NCI-H510A (cell line): ENCODE results near the gene ATP6V1C2.
A peak's percentile ranks its signal among the peaks of the same experiment; 100 is the strongest.
"Not testable (repeated sequence)": the region's sequence is repeated elsewhere in the genome, so short reads cannot be mapped to it uniquely, and the experiment has no call there.

Source experiments
- DNase-seq: peaks from one replicate; lab custom pipeline; 2025; lab: John Stamatoyannopoulos, UW

Gene ATP6V1C2

DNA sequence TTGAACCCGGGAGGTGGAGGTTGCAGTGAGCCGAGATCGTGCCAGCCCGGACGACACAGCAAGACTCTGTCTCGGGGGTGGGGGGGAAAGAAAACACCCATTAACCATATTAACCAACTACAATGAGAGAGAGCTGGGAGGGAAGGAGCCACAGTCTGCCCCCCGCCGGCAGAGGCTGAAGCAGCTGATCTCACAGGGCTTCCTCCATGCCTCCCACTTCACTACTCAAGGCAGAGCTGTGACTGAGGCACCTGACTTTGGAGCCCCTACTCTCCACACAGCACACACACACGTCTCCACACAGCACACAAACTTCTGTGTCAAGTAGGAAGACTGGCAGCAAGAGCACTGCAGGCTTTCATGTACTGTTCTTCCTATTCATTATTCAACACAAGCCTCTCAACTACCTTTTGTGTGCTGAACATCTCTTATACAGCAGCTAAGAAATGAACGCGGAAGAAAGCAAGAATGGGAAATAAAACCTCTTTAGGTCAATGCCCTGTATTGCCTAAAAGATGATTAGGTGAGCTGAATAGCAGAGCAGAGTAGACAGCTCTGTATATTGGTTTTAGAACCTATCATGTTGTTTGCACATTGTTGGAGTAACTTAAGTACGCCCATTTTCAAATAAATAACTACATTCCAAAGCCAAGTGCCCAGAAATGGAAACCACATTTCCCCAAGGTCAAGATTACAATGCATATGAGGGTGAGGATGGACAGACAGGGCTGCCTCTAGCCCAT, 65.0 kb downstream of the ATP6V1C2 start:
- no peak for DNase-seq

- DNase-seq: no peak
Observed at GRCh38 chr2:10787176-10787968, 65.9 kb downstream of the ATP6V1C2 start.

DNA sequence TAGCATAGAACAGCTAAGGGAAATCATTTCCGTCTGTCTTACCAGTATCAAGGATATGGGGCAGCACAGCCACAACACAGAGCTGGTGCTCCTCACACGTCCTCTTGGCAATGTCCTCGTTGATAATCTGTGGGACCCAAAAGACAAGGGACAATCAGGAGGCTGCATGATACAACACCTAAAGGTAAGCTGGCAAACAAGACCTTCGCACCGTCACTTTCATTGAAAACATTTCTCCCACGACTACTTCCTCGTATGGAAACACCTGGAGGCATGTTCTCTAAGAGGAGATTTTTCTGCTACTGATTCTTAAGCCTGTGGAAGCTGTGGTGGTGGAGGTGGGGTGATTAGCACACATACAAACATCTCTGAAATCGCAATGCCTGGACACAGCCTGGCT, 67.4 kb downstream of the ATP6V1C2 start:
- no peak for DNase-seq

- no peak for DNase-seq
Observed at GRCh38 chr2:10790228-10790973, 69.0 kb downstream of the ATP6V1C2 start.

DNA sequence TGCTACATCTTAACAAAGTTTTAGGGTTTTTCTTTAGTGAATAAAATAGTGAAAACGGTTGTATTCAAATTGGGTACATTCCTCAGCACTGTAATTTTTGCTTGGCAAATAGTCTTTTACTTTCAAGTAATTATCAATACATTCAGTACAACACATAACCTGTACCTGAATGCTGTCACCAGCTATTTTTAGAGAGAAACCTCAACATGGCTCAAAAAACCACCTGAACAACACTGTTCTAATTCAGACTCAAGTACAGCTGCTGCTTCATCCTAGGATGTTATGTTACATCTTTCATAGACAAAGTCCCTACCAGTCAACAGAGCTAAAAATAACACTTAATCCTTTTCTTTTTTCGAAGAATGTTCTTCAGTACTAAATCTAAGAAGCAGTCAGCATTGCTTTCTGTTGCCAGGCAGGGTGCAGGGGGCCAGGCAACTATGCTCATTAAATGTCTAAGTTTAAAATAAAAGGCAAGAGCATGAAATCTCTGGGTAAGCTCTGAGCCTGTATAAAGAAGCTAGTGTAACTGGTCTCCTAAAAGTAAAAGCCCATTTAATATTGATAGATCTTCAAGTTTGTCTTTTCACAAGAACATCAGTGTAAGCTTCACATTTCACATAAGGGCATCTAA, 70.7 kb downstream of the ATP6V1C2 start:
- DNase-seq: no peak

DNA sequence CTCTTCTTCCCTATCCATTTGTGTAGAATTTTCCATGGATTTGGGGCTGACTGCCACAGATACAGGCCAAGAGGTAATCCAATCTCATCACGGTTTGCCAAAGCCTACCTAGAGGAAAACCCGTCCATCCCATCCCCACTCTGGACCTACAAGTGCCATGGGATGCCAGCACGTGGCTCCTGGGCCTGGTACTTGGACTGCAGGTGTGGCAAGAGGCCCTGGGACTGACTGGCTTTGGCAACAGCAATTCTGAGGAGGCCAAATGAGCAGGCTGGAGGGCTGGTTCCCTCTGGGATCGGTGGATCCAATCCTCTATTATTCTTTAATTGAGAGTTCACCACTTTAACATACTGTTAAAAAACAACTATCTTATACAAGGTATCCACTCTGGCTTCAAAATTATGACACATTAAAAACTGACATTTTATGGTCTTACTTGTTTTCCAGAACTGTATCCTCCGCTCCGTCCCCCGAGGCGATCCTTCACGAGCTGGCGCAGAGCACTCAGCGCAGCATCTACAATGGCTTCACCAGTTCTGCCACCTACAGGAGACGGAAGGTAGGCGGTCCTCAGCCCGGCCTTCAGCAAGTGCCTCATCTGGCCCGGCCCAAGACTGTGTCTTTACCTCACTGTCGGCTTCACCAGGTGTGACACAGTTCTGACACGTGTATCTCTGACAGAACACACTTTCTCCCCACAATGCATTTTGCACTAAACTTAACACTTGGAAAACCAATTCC, 71.4 kb downstream of the ATP6V1C2 start:
- no peak for DNase-seq

- no peak for DNase-seq
Observed at GRCh38 chr2:10793816-10794215, 72.4 kb downstream of the ATP6V1C2 start.

DNA sequence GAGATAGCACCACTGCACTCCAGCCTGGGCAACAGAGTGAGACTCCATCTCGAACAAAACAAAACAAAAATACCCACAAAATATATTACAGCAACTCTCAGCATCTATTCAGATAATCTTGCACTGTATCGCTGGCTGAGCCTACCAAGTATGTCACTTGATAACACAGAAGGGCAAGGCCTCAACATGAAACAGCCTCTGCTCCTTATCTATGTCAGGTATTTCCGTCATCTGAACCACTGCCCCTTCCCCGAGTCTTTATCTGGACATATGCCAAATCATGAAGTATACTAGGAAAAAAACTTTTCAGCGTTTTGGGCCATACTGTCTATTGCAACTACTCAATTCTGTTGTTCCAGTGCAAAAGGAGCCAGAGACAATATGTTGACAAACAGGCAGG, 73.4 kb downstream of the ATP6V1C2 start:
- no peak for DNase-seq

DNA sequence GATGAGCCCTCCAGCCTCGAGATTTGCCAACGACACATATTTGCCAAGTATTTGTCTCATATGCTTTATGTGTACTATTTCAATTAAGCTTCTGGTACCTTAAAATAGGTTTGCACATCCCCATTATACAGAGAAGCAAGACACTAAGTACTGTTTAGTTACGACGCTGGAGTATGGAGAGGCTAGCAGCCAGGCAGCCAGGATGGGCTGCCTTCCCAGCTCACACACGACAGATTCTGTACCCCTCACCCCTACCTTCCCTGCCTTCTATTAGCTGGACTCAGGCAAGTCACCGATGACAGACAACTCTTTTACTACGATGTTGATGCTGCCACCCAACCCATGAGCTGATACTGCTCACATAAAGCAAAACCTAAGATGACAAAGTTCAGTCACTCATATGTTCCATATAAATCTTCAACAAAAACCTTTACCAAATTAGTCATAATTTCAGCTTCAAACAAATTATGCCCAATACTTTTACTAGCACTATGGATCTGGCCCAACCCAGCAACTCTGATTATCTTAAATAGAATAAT, 74.1 kb downstream of the ATP6V1C2 start:
- DNase-seq: no peak

DNA sequence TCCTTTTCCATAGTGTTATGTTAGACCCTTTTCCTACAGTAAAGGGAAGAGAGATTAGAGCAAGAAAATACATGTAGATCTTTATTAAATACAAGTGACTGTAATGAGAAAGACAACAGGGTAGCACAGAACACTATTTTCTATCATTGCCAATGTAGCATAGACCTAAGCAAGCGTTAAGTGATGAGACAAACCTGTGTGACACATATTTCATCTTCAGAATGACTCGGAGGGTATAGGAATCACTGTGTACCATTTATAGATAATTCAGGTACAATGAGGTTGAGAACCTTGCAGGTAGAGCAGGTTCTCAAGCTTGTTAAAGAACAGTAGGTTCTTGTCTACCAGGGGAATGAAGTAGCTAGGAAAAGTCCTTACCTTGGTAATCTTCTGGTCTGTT, 75.3 kb downstream of the ATP6V1C2 start:
- no peak for DNase-seq

GRCh38 chr2:10798783-10799182, 77.4 kb downstream of the ATP6V1C2 start:
- DNase-seq: no peak

GRCh38 chr2:10800163-10800562, 78.7 kb downstream of the ATP6V1C2 start:
- DNase-seq: no peak

- no peak for DNase-seq
Observed at GRCh38 chr2:10802657-10803056, 81.2 kb downstream of the ATP6V1C2 start.

- DNase-seq: not testable (repeated sequence)
Observed at GRCh38 chr2:10805990-10806389, 84.6 kb downstream of the ATP6V1C2 start.

GRCh38 chr2:10806543-10806942, 85.1 kb downstream of the ATP6V1C2 start:
- no peak for DNase-seq

DNA sequence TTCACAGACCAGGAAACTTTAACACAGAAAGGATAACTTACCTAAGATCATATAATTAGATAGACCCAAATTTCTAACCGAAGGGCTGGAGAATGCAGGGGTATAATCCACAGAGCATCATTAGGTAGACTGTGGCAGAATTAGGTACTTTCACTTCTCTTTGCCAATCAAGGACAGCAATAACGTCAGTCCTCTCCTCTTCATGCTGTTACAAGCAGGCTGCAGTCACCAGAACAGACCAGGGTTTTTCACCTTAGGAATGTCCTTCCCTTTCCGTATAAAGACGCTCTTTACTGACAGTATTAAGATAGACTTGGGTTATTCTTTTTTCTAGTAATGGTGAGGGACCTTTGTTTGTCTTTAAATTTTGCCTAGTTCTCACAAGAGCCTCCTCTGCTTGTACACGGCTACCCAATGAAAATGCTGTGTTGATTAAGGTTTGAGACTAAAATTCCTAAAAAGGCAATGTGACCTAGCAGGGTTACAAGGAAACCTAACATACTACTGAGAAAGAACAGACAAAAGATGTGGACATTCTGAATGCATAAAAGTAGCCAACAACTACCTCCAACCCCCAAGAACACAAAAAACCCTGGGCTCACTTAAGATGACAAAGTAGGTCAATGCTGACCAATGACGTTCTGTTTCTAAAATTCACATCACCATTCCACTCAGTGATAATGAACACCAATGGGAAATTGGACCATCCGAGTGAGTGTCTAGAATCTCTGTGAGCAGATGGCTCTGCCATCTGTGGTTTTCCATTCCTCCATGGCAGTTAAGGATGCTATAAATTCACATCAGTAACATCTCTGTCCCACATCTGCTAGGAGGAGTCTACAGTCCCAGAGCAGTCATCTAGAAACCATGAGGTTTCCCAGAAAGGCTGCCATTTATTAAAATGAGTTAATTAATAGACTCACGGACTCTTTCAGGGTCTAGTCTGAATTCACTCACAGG, 89.1 kb downstream of the ATP6V1C2 start:
- no peak for DNase-seq

DNA sequence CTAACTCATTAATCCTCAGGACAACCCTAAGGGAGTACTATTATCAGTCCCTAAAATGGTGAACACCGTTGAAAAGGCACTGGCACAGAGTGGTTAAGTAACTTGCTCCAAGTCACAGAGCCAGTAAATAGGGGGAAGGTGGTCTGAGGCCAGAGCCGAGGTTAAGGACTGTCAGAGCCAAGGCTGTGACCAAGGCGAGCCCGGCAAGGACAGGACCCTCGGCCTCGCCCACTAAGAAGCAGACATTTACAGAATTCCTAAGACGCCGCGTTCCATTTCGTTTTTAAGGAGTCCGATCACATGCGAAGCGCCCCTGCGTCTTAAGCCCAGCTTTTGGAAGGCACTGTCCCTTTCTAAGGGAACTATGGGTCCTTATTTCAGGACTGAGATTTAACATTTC, 90.1 kb downstream of the ATP6V1C2 start:
- DNase-seq: no peak

- DNase-seq: peak; percentile 88
Observed at GRCh38 chr2:10812362-10813162, 91.1 kb downstream of the ATP6V1C2 start, which contains the start of gene PDIA6. Gene PDIA6 (minus strand): TSS chr2:10812785. CDS start chr2:10812696, 89 bp downstream.
